Measurements from ENCODE around the gene PRKG1. TPM values are rescaled to one million over a fixed set of nuclear protein-coding genes. Genes with fewer than 3 reads are reported as not detected.

The PRKG1 gene
- total and polyA plus RNA-seq, 2 donors from 2014 or later = 3.6 to 14.8 TPM

GRCh38 chr10:51063659-51064535, 10.4 kb upstream of the PRKG1 start:
- H3K27me3 ChIP-seq (ENCODE audit: control insufficient read depth, insufficient read depth, low read length) = no peaks in the 10 kb centered on the region
- no peak overlapping the region for H3K27ac ChIP-seq (ENCODE audit: low read depth in 2 of 2, low read length in 2 of 2)
- no peaks in the 10 kb centered on the region for H3K9me3 ChIP-seq (ENCODE audit: control insufficient read depth in 2 of 3, insufficient read depth in 1 of 3, low read length in 3 of 3)
- TF ChIP-seq CTCF (IDR thresholded peaks at IDR 0.05; ENCODE audit: borderline replicate concordance, extremely low read depth, insufficient read depth) = peak; percentile 53
- no peaks in the 10 kb centered on the region for H3K36me3 ChIP-seq (ENCODE audit: control insufficient read depth in 2 of 3, insufficient read depth in 3 of 3, low read length in 3 of 3)
- H3K4me3 ChIP-seq (ENCODE audit: low read length in 3 of 3) = no peak overlapping the region
- FAIRE-seq = peak; percentile 88
- intact Hi-C loops (cut with DNase I) = no loop called here
- DNase-seq = peak in 2 of 5 donors; percentile 53 to 72
- no peaks in the 10 kb centered on the region for H3K4me1 ChIP-seq (ENCODE audit: control insufficient read depth in 2 of 3, insufficient read depth in 2 of 3, low read depth in 1 of 3, low read length in 3 of 3)
- no peak overlapping the region for H3K9ac ChIP-seq (ENCODE audit: low read length in 3 of 3)

GRCh38 chr10:51066231-51066630, 8.1 kb upstream of the PRKG1 start:
- H3K4me3 ChIP-seq (ENCODE audit: low read length in 3 of 3) = no peak overlapping the region
- no peaks in the 10 kb centered on the region for H3K4me1 ChIP-seq (ENCODE audit: control insufficient read depth in 2 of 3, insufficient read depth in 2 of 3, low read depth in 1 of 3, low read length in 3 of 3)
- TF ChIP-seq CTCF (IDR thresholded peaks at IDR 0.05; ENCODE audit: borderline replicate concordance, extremely low read depth, insufficient read depth) = no peak
- intact Hi-C loops (cut with DNase I) = no loop called here
- no peaks in the 10 kb centered on the region for H3K36me3 ChIP-seq (ENCODE audit: control insufficient read depth in 2 of 3, insufficient read depth in 3 of 3, low read length in 3 of 3)
- no peaks in the 10 kb centered on the region for H3K27me3 ChIP-seq (ENCODE audit: control insufficient read depth, insufficient read depth, low read length)
- no peak overlapping the region for H3K27ac ChIP-seq (ENCODE audit: low read depth in 2 of 2, low read length in 2 of 2)
- H3K9ac ChIP-seq (ENCODE audit: low read length in 3 of 3) = no peak overlapping the region
- no peaks in the 10 kb centered on the region for H3K9me3 ChIP-seq (ENCODE audit: control insufficient read depth in 2 of 3, insufficient read depth in 1 of 3, low read length in 3 of 3)
- DNase-seq (no peak), FAIRE-seq (no peak)

- Histone ChIP-seq H3K4me1 (ENCODE audit: control insufficient read depth in 2 of 3, insufficient read depth in 2 of 3, low read depth in 1 of 3, low read length in 3 of 3) (peaks cover 0 to 9% (median 0%) of the 10 kb centered on the region in 3 donors), H3K27me3 (ENCODE audit: control insufficient read depth, insufficient read depth, low read length) (no peaks in the 10 kb centered on the region), H3K4me3 (ENCODE audit: low read length in 3 of 3) (no peak overlapping the region), H3K9me3 (ENCODE audit: control insufficient read depth in 2 of 3, insufficient read depth in 1 of 3, low read length in 3 of 3) (no peaks in the 10 kb centered on the region), H3K36me3 (ENCODE audit: control insufficient read depth in 2 of 3, insufficient read depth in 3 of 3, low read length in 3 of 3) (no peaks in the 10 kb centered on the region), H3K9ac (ENCODE audit: low read length in 3 of 3) (no peak overlapping the region), H3K27ac (ENCODE audit: low read depth in 2 of 2, low read length in 2 of 2) (no peak overlapping the region)
- DNase-seq = no peak
- intact Hi-C loops (cut with DNase I) = no loop called here
- no peak for TF ChIP-seq CTCF (IDR thresholded peaks at IDR 0.05; ENCODE audit: borderline replicate concordance, extremely low read depth, insufficient read depth)
- no peak for FAIRE-seq
Observed at GRCh38 chr10:51072210-51072609, 2.1 kb upstream of the PRKG1 start.
